Activated CD4-positive, alpha-beta T cell treated with anti-CD3 and anti-CD28 coated beads for 4 hours (primary cell): ENCODE measurements around the gene RNF212B.
A peak's percentile ranks its signal among the peaks of the same experiment; 100 is the strongest.

Experiments used
- DNase-seq, 2 donors: peaks; one replicate each; pipeline ENCODE4 v3.0.0-alpha.2; 2020

Gene RNF212B

DNA sequence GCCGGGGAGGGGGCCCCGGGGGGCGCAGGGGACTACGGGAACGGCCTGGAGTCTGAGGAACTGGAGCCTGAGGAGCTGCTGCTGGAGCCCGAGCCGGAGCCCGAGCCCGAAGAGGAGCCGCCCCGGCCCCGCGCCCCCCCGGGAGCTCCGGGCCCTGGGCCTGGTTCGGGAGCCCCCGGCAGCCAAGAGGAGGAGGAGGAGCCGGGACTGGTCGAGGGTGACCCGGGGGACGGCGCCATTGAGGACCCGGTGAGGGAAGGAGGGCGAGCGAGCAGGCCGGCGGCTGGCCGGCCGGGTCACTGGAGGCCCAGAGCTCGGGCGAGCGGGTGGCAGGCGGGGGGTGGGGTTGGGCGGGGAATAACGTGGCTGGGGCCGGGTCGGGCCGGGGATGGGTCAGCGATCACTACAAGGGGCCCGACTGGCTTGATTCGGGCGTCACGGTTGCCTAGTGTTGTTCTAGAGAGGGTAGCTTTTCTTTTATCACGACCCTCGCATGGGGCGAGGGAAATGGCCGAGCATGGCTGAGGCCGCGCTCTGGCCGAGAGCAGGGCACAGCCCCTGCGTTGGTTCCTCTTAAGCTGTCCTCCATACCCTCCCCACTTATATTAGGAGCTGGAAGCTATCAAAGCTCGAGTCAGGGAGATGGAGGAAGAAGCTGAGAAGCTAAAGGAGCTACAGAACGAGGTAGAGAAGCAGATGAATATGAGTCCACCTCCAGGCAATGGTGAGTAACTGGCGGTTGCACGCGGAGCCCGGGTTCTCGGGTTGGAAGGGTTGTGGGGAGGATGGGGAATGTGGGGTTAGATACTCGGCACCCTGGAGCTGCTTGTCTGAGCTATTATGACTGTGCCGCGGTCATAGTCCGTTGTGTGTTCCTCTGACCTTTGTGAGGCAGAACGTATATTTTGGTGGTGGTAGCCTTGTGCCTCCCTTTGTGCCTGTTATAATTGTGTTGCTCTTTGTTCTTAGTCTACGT lies 84.1 kb downstream of the RNF212B start:
- peak; percentile 39 to 56 for DNase-seq
